Subcutaneous adipose tissue (tissue), 4 donors: ENCODE measurements around the gene CTBP2. TPM values are rescaled to one million over a fixed set of nuclear protein-coding genes. Genes with fewer than 3 reads are reported as not detected.

Experiments used
- total RNA-seq, 4 donors: library from RNA; depleted of rRNA; stranded (reverse); fragments of >200 nt; gene quantifications; one replicate each; pipeline ENCODE4 v1.1.0, GENCODE V29; 2016
- TF ChIP-seq, protein P1 (sequence below): fragments of 450-650 bp; IDR thresholded peaks from one replicate; pipeline ENCODE4 v1.5.1; 2016; ENCODE audit warnings: low read depth, mild to moderate bottlenecking, control low read depth, antibody characterized with exemption, moderate library complexity

Gene CTBP2
- total RNA-seq, 4 donors from 2014 or later = 22.3 to 52.2 (median 42.5) TPM

DNA sequence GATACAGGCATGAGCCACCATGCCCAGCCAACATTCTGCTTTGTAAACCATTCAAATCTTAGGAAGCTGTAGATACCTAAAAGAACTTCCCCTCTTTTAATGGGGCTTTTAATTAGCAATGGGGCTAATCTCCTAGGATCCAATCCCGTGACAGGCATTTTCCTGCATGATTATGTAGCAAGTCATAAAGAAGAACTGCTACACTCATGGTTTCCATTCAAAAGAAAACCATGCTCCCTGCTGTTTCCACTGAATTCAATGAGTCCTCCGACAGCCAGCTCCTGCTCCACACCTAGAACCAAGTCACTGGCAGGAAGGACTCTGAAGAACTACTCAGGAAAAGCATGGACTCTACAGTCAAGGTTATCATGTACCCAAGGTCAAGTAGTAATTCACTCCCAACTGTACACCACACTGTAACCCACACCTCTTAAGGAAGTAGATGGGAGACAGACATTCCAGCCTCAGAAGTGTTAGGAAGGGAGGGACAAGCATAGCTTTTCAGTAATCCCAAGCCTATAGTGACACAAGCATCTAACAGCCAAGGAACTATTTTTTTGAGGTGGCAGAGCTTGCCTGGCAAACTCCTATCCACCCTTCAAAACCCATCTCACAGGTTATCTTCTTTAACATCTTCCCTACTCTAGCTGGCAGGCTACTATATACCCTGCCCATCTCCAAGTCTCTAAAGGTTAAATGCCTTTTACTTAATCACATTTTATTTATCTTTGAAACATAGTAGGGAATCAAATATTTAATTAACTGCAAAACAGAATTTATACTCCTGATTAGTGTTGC, 47.5 kb downstream of the CTBP2 start:
- TF ChIP-seq, protein P1, sequence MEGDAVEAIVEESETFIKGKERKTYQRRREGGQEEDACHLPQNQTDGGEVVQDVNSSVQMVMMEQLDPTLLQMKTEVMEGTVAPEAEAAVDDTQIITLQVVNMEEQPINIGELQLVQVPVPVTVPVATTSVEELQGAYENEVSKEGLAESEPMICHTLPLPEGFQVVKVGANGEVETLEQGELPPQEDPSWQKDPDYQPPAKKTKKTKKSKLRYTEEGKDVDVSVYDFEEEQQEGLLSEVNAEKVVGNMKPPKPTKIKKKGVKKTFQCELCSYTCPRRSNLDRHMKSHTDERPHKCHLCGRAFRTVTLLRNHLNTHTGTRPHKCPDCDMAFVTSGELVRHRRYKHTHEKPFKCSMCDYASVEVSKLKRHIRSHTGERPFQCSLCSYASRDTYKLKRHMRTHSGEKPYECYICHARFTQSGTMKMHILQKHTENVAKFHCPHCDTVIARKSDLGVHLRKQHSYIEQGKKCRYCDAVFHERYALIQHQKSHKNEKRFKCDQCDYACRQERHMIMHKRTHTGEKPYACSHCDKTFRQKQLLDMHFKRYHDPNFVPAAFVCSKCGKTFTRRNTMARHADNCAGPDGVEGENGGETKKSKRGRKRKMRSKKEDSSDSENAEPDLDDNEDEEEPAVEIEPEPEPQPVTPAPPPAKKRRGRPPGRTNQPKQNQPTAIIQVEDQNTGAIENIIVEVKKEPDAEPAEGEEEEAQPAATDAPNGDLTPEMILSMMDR = no peak

DNA sequence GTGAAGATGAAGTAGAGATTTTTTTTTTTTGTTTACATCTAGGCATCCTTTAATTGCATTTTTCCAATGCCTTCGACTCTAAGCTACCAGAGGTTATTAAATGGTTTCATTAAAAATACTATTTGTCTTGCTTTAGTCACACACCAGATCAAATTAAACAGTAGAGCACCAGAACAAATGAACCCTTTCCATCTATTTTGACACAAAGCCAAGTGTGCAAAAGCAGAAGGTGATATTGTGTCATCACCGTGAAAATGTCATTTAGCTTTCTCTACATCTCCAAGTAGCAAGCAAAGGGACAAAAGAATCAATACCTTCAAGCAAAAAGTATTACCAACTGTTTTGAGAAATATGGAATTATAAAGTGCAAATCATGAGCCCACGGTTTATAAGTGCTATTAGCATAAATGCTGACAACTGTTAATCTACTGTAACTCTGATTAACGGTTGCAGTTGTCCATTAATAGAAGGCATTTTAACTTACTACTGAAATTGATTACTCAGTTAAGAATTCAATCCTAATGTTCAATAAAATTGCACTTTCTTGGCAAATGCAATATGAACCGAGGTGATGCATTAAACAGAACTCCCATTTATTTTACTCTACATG, 49.1 kb downstream of the CTBP2 start:
- TF ChIP-seq, protein P1 = no peak

DNA sequence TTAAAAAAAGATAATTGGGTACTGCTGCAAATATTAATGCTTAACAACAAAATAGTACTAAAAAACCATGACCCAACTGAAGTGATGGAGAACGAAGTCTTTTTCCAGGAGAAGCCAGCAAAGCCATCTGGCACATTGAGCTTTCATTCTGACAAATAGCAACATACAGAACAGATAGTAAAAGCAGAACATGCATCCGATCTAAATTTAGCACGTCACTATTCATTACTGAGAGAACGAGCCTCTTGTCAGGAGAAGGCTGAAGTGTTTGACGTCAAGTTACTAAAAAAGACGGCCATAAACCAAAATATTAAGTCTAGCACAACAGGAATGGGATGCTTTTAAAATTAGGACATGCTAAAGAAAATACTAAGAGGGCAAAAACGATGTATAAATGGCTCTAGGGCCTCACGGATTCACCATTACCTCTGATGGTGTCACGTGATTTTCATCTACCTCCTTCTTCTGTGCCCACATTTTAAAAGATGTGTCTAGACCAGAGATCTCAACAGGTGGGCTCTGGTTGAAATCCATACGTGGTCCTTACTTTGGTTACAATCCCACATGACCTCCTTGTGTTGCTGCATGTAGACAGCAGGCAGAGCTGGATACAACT, 52.3 kb downstream of the CTBP2 start:
- TF ChIP-seq, protein P1 = no peak

DNA sequence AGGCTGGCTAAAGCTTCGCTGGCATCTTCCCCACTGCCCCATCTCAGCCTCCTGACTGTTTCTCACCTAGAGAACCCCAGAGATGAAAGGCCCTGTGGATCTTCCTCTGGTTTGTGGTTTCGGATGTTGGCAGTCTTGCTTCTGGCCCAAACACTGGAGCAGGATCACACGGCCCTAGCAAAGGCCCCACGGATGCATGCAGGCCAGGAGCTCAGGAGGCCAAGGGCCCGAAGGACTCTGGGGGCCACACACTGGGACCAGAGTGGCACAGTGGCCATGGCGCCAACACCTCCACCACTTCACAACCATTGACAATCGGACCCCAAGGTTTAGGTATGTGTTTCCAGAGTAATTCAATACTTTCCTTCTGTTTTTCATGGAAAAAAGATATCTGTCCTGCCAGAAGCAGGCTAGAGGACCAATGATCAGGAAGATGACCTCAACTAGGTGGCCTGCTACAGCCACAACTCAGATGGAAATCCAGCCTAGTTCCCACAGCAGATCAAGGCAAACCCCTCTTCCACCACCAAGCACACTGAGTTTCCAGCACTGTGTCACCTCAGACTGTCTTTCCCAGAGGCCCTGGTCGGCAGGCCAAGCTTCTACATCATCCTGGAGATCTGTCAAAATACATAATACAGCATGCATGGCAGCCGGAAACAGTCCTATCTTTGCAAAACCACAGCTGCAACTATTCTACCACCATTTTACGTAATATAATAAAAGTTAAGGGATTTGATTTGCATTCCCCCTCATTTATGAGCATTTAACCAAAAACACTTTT, 53.0 kb downstream of the CTBP2 start:
- TF ChIP-seq, protein P1 = no peak

DNA sequence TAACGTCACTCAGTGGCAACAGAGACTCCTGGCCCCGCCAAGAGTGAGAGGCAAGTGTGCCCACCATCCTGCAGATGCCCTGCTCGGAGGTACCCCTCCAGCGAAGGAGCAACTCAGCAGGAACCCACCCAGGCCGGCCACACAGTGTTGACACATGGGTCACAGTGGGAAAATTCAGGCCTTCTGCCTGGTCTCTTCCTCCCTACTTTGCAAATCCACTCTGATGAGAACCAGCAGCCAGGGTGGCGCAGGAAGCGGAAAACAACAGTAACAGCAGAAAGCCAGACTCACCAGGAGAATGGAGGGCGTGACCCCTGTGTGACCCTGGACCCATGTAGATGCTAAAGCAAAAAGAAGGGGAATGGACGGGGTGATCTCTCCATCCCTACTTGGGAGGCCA, 53.8 kb downstream of the CTBP2 start:
- TF ChIP-seq, protein P1 = no peak

DNA sequence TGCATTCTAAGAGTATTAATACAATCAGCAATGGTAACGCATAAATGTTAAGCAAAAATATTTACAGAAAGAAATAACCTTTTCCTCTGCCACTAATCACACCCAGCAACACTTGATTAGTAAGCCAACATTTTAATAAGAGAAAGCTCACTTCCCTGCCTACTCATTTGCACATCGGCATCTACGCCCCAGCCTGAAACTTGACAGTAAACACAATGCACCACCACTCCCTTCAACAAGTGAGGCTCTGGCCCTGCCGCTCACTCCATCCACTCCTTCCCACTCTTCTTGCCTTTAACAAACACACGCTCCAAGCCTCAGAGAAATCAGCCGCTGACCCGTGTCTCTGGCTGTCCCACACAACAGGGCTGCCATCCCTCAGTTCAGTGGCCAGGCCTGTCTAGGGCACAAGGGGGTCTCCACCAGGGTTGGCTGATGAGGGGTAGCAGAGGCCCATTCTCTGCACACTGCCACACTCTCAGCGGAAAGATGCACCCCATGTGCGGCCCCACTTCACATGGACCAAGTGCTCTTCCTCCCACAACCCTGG, 54.6 kb downstream of the CTBP2 start:
- TF ChIP-seq, protein P1 = no peak
